GM19238 (cell line): Measurements from ENCODE around the gene NUP62.
"Not testable (repeated sequence)": the region's sequence is repeated elsewhere in the genome, so short reads cannot be mapped to it uniquely, and the experiment has no call there.

Experiments used
- DNase-seq: peaks from one replicate; pipeline ENCODE4 v3.0.0; 2011; ENCODE audit warnings: low spot score; ENCODE audit not compliant: insufficient read length

Gene NUP62

GRCh38 chr19:49929121-49929610 is at the start of gene NUP62, which contains the start of gene ATF5:
Gene NUP62 (minus strand): TSS chr19:49929504. CDS start chr19:49909807, 19,697 bp downstream.
Gene ATF5 (plus strand): TSS chr19:49929205. CDS start chr19:49930851, 1,646 bp downstream.
- DNase-seq, result peak; percentile 93

GRCh38 chr19:49978324-49978723 is 49.0 kb upstream of the NUP62 start:
- no peak for DNase-seq

- no peak for DNase-seq
These were observed 48.6 kb upstream of the NUP62 start for GRCh38 chr19:49977881-49978280.

- no peak for DNase-seq
These were observed 47.8 kb upstream of the NUP62 start for GRCh38 chr19:49977076-49977475.

GRCh38 chr19:49976496-49976895 is 47.2 kb upstream of the NUP62 start:
- DNase-seq, result no peak

- DNase-seq, result no peak
These were observed 45.7 kb upstream of the NUP62 start for GRCh38 chr19:49975051-49975450.

GRCh38 chr19:49973987-49974386 is 44.7 kb upstream of the NUP62 start:
- DNase-seq, result no peak

GRCh38 chr19:49972841-49973240 is 43.5 kb upstream of the NUP62 start:
- DNase-seq, result no peak

GRCh38 chr19:49971991-49972411 is 42.7 kb upstream of the NUP62 start:
- no peak for DNase-seq

- not testable (repeated sequence) for DNase-seq
These were observed 40.1 kb upstream of the NUP62 start for GRCh38 chr19:49969355-49969754.

GRCh38 chr19:49968279-49968922 is 39.1 kb upstream of the NUP62 start:
- DNase-seq, result no peak

GRCh38 chr19:49960980-49961379 is 31.7 kb upstream of the NUP62 start, which contains the start of gene SIGLEC11:
Gene SIGLEC11 (minus strand): TSS chr19:49961172. CDS start chr19:49961081, 91 bp downstream.
- DNase-seq, result not testable (repeated sequence)

GRCh38 chr19:49959892-49960291 is 30.6 kb upstream of the NUP62 start:
- not testable (repeated sequence) for DNase-seq

GRCh38 chr19:49958596-49958995 is 29.3 kb upstream of the NUP62 start:
- not testable (repeated sequence) for DNase-seq

GRCh38 chr19:49958144-49958543 is 28.8 kb upstream of the NUP62 start:
- not testable (repeated sequence) for DNase-seq

- DNase-seq, result no peak
These were observed 28.1 kb upstream of the NUP62 start for GRCh38 chr19:49957262-49957915.

GRCh38 chr19:49956115-49956495 is 26.8 kb upstream of the NUP62 start:
- DNase-seq, result no peak

GRCh38 chr19:49954933-49955332 is 25.6 kb upstream of the NUP62 start:
- DNase-seq, result no peak

GRCh38 chr19:49954092-49954829 is 25.0 kb upstream of the NUP62 start:
- no peak for DNase-seq

- no peak for DNase-seq
These were observed 24.1 kb upstream of the NUP62 start for GRCh38 chr19:49953416-49953815.

GRCh38 chr19:49952906-49953305 is 23.6 kb upstream of the NUP62 start:
- no peak for DNase-seq

- no peak for DNase-seq
These were observed 23.2 kb upstream of the NUP62 start for GRCh38 chr19:49952479-49952836.
